CD4-positive, alpha-beta T cell treated with Interleukin-21 for 1 hour (primary cell): Measurements from ENCODE around the gene CSTF1.
A peak's percentile ranks its signal among the peaks of the same experiment; 100 is the strongest.
"Not testable (repeated sequence)": the region's sequence is repeated elsewhere in the genome, so short reads cannot be mapped to it uniquely, and the experiment has no call there.

ENCODE experiments used
- DNase-seq: peaks from one replicate; pipeline ENCODE4 v3.0.0-alpha.2; 2020

CSTF1 gene

GRCh38 chr20:56411287-56411686, 18.8 kb downstream of the CSTF1 start:
- not testable (repeated sequence) for DNase-seq

GRCh38 chr20:56411759-56412472, 19.5 kb downstream of the CSTF1 start, which contains the start of gene CASS4:
Gene CASS4 (plus strand): TSS chr20:56412260. CDS start chr20:56412459, 199 bp downstream.
- DNase-seq: peak; percentile 65

GRCh38 chr20:56412473-56412790, 20.0 kb downstream of the CSTF1 start:
- no peak for DNase-seq

GRCh38 chr20:56412949-56413348, 20.5 kb downstream of the CSTF1 start:
- no peak for DNase-seq

GRCh38 chr20:56414842-56415765, 22.7 kb downstream of the CSTF1 start:
- peak; percentile 62 for DNase-seq

- DNase-seq: no peak
Measured at GRCh38 chr20:56417402-56417801, 25.0 kb downstream of the CSTF1 start.

- no peak for DNase-seq
Measured at GRCh38 chr20:56417911-56418310, 25.5 kb downstream of the CSTF1 start.

GRCh38 chr20:56418385-56418861, 26.0 kb downstream of the CSTF1 start:
- peak; percentile 50 for DNase-seq

- no peak for DNase-seq
Measured at GRCh38 chr20:56420028-56420427, 27.6 kb downstream of the CSTF1 start.

- DNase-seq: no peak
Measured at GRCh38 chr20:56420940-56421688, 28.7 kb downstream of the CSTF1 start.

- no peak for DNase-seq
Measured at GRCh38 chr20:56422076-56422823, 29.8 kb downstream of the CSTF1 start.

GRCh38 chr20:56422824-56423189, 30.4 kb downstream of the CSTF1 start:
- DNase-seq: no peak

- DNase-seq: no peak
Measured at GRCh38 chr20:56423211-56423610, 30.8 kb downstream of the CSTF1 start.

GRCh38 chr20:56423886-56424285, 31.4 kb downstream of the CSTF1 start:
- DNase-seq: no peak

- no peak for DNase-seq
Measured at GRCh38 chr20:56424931-56425330, 32.5 kb downstream of the CSTF1 start.

- DNase-seq: no peak
Measured at GRCh38 chr20:56426026-56426425, 33.6 kb downstream of the CSTF1 start.

- no peak for DNase-seq
Measured at GRCh38 chr20:56426926-56427325, 34.5 kb downstream of the CSTF1 start.

GRCh38 chr20:56427797-56428196, 35.4 kb downstream of the CSTF1 start:
- no peak for DNase-seq

GRCh38 chr20:56428410-56428809, 36.0 kb downstream of the CSTF1 start:
- no peak for DNase-seq

GRCh38 chr20:56428881-56429280, 36.4 kb downstream of the CSTF1 start:
- no peak for DNase-seq

GRCh38 chr20:56429502-56429901, 37.1 kb downstream of the CSTF1 start:
- DNase-seq: no peak

- DNase-seq: no peak
Measured at GRCh38 chr20:56429941-56430340, 37.5 kb downstream of the CSTF1 start.

- DNase-seq: no peak
Measured at GRCh38 chr20:56430461-56430860, 38.0 kb downstream of the CSTF1 start.
